Superior temporal gyrus (tissue), 1 donor: ENCODE data around the gene HTATSF1.

ENCODE experiments used
- DNase-seq: peaks from one replicate; pipeline ENCODE4 v3.0.0-alpha.2; 2016; ENCODE audit errors: extremely low spot score

HTATSF1 gene

GRCh38 chrX:136496764-136497555 lies 432 bp upstream of the HTATSF1 start:
- peak; percentile 69 for DNase-seq

DNA sequence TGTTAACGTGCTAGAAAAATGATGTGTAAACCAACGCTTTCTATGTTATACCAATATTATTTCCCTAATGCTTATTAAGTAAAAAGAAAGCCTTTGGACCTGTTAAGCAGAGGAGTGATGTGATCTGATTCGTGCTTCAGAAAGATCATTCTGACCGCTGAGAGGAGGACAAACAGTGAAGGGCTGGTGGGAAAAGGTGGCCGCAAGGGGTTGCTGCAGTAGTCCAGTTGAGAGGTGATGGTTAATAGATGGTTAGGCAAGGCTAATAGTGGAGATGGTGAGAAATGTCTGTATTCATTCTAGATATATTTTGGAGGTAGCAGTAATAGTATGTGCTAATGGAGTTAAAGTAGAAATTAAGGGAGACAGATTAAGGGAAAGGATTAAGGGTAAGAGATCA lies 21.7 kb downstream of the HTATSF1 start:
- DNase-seq = no peak

DNA sequence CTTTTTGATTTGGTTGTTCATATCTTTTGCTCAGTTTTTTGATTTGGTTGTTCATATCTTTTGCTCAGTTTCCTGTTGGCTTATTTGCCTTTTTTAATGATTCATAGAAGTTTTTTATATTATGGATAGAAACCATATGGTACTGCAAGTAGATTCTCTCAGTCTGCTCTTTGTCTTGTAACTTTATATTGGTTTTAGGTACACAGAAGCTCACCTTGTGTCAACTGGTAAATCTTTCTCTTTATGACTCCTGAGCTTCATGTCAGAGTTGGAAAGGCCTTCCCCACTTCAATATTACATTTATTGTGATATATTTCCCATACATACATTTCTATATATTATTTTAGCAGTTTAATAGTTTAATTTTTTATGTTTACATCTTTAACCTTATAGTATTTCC lies 26.4 kb downstream of the HTATSF1 start:
- DNase-seq = no peak

GRCh38 chrX:136525738-136526606 lies 28.6 kb downstream of the HTATSF1 start:
- DNase-seq = peak; percentile 38

DNA sequence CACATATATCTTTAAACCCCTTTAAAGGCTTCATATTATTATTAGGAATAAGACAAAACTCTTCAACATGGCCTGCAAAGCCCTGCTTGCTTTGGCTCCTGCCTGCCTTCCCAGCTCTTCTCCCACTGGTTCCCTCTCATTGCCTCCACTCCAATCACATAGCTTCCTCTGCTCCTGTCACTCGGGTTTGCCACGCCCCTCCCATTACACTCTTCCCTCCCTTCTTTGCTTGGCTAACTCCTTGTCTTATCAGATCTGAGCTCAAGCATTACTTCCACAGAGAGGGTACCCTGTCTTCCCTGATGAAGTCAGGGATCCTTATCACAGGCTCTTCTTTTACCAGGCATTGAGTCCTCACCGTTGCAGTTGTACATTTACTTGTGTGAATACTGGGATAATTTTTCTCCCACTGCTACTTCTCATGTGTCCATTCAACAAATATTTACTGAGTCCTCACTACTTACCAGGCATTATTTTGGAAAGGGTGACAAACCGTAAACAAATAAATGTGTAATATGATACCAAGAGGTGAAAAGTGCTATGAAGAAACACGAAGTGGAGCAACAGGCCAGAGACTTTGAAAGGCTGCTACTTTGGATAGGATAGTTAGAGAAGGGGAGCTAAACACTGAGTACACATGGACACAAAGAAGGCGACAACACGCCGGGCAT lies 31.4 kb downstream of the HTATSF1 start:
- no peak for DNase-seq

- DNase-seq = no peak
Observed at GRCh38 chrX:136529795-136530194, 32.4 kb downstream of the HTATSF1 start.

DNA sequence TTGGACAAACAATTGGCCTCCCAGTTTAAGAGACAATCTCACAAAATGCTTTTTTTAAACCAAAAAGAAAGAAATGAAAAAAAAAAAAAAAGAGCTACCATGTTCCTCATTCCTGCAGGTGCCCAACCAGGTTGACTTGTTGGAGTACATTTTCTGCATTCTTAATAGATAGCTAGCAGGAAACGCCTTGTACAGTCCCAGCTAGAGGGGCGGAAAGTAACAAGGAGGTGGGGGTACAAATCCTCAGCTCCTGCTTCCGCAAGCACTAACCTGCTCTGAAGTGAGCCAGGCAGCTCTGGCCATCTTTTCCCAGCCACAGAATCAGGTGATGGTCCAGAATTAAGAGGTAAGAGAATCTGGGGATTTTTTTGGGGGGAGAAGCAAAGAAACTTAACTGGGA lies 34.6 kb downstream of the HTATSF1 start, which contains the start of gene VGLL1:
Gene VGLL1, plus strand, starts transcription at position 265 of the 400 bp plus-strand sequence. CDS start 3,806 bp downstream, outside the sequence.
- DNase-seq = no peak

DNA sequence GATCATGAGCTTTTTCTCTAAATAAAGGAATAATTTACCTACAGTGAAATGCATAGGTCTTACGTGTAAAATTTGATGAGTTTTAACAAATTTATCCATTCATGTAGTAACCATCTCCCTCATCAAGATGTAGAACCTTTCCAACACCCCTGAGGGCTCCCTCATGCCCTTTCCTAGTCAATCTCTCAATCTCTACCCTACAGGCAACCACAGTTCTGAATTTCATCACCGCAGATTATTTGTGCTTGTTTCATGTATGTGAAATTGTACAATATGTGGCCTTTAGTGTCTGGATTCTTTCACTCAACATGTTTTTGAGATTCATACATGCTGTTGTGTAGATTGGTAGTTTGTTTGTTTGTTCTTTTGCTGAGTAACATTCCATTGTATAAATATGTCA lies 36.7 kb downstream of the HTATSF1 start:
- no peak for DNase-seq

DNA sequence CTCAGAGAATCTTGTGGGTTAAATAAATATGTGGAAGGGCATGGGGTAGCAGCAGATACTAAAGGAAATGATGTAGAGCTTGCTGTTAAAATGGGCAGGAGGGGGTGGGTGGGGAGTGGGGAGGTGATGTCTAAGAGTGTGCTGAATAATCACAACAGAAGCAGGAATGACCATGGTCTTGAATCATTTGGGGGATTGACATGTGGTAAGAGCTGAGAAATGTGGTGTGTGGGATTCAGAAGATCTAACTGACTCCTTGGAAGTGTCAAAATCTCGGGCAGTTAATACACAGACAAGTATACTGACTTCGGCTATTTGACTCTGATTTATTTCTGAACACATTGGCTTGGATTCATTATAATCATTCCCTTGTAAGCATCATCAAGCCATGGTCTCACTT lies 41.4 kb downstream of the HTATSF1 start:
- no peak for DNase-seq

DNA sequence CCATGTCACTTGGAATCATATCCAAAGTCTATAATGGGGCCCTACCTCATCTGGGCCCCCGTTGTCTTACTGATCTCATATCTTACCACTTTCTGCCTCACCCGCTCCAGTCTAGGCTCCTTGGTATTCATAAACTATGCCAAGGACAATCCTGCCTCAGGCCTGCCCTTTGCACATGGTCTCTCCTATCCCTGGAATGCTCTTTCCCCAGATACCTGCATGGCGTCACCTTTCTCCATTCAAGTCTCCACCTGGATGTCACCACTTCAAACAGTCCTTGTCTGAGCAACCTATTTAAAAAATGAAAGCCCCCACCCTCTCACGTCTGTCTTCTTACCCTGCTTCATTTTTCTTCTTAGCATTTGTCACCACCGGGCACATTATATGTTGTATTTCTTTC lies 42.8 kb downstream of the HTATSF1 start:
- DNase-seq = no peak

DNA sequence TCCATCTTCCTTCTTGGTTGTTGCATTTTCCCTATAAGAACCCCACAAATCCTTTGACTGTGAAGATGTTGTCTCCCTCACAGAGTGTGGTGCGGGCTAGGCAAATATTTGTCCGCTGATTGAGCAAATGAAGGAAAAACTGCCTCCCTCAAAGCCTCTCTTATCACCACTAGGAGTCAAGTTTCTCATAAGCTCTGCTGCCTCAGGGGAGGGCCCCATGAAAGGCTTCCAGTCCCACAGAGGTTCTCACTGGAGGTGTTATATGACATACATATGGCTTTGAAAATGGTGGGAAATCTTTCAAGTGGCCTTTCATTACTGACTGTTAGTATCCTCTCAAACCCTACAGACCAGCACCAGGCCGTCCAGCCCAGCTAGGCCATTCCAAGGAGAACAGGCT lies 43.9 kb downstream of the HTATSF1 start:
- DNase-seq = no peak

DNA sequence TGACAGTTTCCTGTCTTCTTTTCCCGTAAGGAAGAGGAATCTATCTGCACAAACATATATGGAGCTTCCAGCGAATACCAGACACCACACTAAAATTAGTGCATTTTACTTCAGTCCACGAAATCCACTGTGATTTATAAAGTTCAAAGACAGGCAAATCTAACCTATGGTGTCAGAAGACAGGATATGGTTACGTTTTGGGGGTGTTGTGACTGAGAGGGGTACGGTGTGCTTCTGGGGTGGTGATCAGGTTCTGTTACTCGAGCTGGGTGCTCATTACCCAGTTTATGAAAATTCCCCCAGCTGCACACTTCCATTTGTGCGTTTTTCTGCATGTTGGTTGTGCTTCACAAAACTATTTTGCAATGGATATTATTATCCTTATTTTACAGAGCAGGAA lies 44.9 kb downstream of the HTATSF1 start:
- DNase-seq = no peak

DNA sequence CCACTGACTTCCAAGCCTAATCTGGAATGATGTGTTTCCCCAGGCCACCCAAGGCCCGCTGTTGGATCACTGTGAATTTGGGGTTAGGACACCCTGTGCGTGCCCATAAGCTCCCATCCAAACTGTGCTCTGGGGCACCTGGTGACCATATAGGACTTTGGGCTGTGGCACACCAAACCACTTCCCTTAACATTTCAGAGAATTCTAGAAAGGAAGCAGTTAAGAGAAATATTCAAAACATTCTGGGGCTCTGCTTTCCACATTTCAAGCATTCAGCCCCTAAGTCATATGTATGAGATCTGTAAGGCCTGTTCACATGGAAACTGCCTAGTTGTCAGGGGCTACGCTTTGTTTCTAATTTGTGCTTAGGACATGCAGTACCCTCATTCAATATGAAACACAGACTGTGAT lies 49.0 kb downstream of the HTATSF1 start:
- DNase-seq = no peak

DNA sequence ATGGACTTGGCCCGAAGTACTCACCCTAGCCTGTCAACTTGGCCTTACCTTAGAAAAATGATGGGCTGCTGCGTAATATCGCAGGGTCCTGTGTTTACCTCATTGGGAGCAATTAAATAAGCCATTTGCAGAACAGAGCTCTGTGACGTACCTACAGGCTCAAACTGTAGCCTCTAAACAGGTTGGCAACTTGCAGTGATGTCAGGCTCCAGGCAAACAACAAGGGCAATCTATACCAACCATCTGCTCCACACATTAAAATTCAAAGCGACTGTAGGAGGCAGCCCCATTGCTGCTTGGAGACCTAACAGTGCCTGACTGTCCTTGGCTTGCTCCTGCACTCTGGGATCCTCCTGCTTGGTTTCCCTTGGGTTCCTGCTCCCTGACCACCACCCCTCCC lies 51.8 kb downstream of the HTATSF1 start:
- no peak for DNase-seq

DNA sequence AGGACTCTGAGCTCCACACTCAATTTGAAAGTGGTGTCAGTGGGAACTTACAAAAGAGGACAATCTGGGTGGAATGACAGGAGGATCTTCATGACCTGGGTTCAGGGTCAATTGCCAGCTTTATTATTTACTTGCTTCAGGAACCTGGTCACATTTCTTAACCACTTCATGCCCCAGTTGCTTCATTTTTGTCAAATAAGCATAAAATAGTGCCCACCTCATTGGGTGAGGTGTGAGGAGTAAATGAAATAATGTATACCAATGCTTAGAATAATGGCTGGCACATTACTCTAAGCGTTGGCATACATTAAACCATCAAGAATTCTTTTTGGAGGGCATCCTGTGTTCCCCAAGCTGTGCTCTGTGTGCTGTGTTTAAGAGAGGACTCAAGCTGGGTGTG lies 54.0 kb downstream of the HTATSF1 start:
- DNase-seq = no peak

GRCh38 chrX:136555694-136556093 lies 58.3 kb downstream of the HTATSF1 start:
- DNase-seq = no peak
